B cell (primary cell): Measurements from ENCODE around the gene CCDC8. TPM values are rescaled to one million over a fixed set of nuclear protein-coding genes. Genes with fewer than 3 reads are reported as not detected.

Experiments
- ATAC-seq: fragments of 200-7000 bp; cut with Tn5 transposase; one replicate; pipeline ENCODE4 v1.10.0; 2021; ENCODE audit warnings: low read depth, mild to moderate bottlenecking, moderate number of reproducible peaks, moderate library complexity
- CTCF ChIA-PET: fragments of 350-600 bp; sonication (Branson Sonifier 250); formaldehyde crosslinking; loops from one replicate; lab custom pipeline; 2021; ENCODE audit warnings: antibody characterized with exemption, inconsistent platforms; lab: Charles Lee
- POLR2A ChIA-PET: fragments of 350-600 bp; sonication (Branson Sonifier 250); formaldehyde crosslinking; loops from one replicate; lab custom pipeline; 2021; ENCODE audit warnings: antibody characterized with exemption; lab: Charles Lee
- DNase-seq: peaks from one replicate; pipeline ENCODE4 v3.0.0; 2013
- H2AFZ ChIP-seq: 2 replicates; pipeline ENCODE4 v1.6.1; 2012; ENCODE audit warnings: mild to moderate bottlenecking, low read depth, low read length; ENCODE audit not compliant: insufficient read depth, poor library complexity, severe bottlenecking
- H3K27ac ChIP-seq, 2 donors: 1 replicate in 1 of 2; 2 replicates in 1 of 2; pipeline ENCODE4 v1.5.1; 2012 to 2013; ENCODE audit warnings: low read length in 2 of 2, mild to moderate bottlenecking in 2 of 2, moderate library complexity in 1 of 2
- H3K27me3 ChIP-seq, 4 experiments: fragments of 200-600 bp in 1 of 4; sonication (generic) in 1 of 4; replicated peaks in 1 of 4; 1 replicate in 2 of 4; 2 replicates in 2 of 4; pipeline versions ENCODE4 v1.6.1 to v1.7.0; 2013 to 2016; ENCODE audit warnings: low read length in 3 of 4, mild to moderate bottlenecking in 2 of 4, mixed read lengths in 1 of 4, moderate library complexity in 1 of 4; ENCODE audit not compliant: insufficient read depth in 4 of 4, control insufficient read depth in 3 of 4; ENCODE audit errors: control extremely low read depth in 1 of 4
- H3K36me3 ChIP-seq, 2 experiments: replicated peaks in 1 of 2; 1 replicate in 1 of 2; 2 replicates in 1 of 2; pipeline versions ENCODE4 v1.6.1 to v1.7.1; 2013; ENCODE audit warnings: low read length in 1 of 2; ENCODE audit not compliant: insufficient read depth in 2 of 2, control insufficient read depth in 1 of 2; ENCODE audit errors: control extremely low read depth in 1 of 2, extremely low read depth in 1 of 2
- H3K4me1 ChIP-seq, 2 donors: fragments of 200-600 bp in 1 of 2; sonication (generic) in 1 of 2; 1 replicate in 1 of 2; 2 replicates in 1 of 2; pipeline versions ENCODE4 v1.5.1 to v1.6.1; 2013 to 2017; ENCODE audit warnings: low read length in 2 of 2; ENCODE audit not compliant: control insufficient read depth in 2 of 2, insufficient read depth in 2 of 2
- H3K4me2 ChIP-seq: replicated peaks from 2 replicates; pipeline ENCODE3; 2012; ENCODE audit warnings: mild to moderate bottlenecking, low read depth, low read length; ENCODE audit not compliant: poor library complexity, severe bottlenecking
- H3K4me3 ChIP-seq, 5 experiments: fragments of 200-600 bp in 1 of 5; sonication (generic) in 1 of 5; 1 replicate in 3 of 5; 2 replicates in 2 of 5; pipeline versions ENCODE4 v1.5.1 to v1.7.0; 2011 to 2016; ENCODE audit warnings: low read length in 4 of 5, mild to moderate bottlenecking in 4 of 5, low read depth in 2 of 5, control low read depth in 1 of 5, moderate library complexity in 1 of 5; ENCODE audit not compliant: insufficient read depth in 1 of 5; ENCODE audit errors: control extremely low read depth in 1 of 5, extremely low read depth in 1 of 5
- H3K79me2 ChIP-seq: fragments of 200-600 bp; sonication (generic); one replicate; pipeline ENCODE4 v1.6.0; 2016; ENCODE audit warnings: low read length; ENCODE audit not compliant: control insufficient read depth, insufficient read depth
- H3K9ac ChIP-seq: fragments of 200-600 bp; sonication (generic); 2 replicates; pipeline ENCODE4 v1.6.1; 2017; ENCODE audit warnings: mild to moderate bottlenecking, low read length, moderate library complexity
- H3K9me3 ChIP-seq, 3 donors: one replicate each; pipeline versions ENCODE4 v1.6.1 to v1.7.1; 2013; ENCODE audit warnings: low read length in 2 of 3; ENCODE audit not compliant: control insufficient read depth in 2 of 3, insufficient read depth in 1 of 3; ENCODE audit errors: control extremely low read depth in 1 of 3
- H4K20me1 ChIP-seq: 2 replicates; pipeline ENCODE4 v1.6.0; 2012; ENCODE audit warnings: mild to moderate bottlenecking, low read length; ENCODE audit not compliant: insufficient read depth, control insufficient read depth, poor library complexity, severe bottlenecking
- H3K27ac Mint-ChIP-seq: one replicate; pipeline ENCODE4 v1.8.0; 2021; ENCODE audit warnings: mixed read lengths
- H3K27me3 Mint-ChIP-seq: one replicate; pipeline ENCODE4 v1.8.0; 2021; ENCODE audit warnings: mixed read lengths
- H3K4me1 Mint-ChIP-seq: one replicate; pipeline ENCODE4 v1.8.0; 2021; ENCODE audit warnings: mixed read lengths
- H3K4me3 Mint-ChIP-seq: one replicate; pipeline ENCODE4 v1.8.0; 2021; ENCODE audit warnings: mixed read lengths
- H3K9me3 Mint-ChIP-seq: one replicate; pipeline ENCODE4 v1.8.0; 2022; ENCODE audit warnings: mixed read lengths; ENCODE audit not compliant: insufficient read depth
- EZH2 ChIP-seq: IDR thresholded peaks from 2 replicates; pipeline ENCODE4 v1.6.1; 2012; ENCODE audit warnings: borderline replicate concordance, low read depth, mild to moderate bottlenecking, moderate library complexity, low read length; ENCODE audit not compliant: insufficient read depth, poor library complexity, severe bottlenecking
- WGBS: methylation state at CpG from one replicate; pipeline ENCODE4 v1.1.5; 2013; ENCODE audit warnings: missing lambda C conversion rate; ENCODE audit not compliant: insufficient coverage; 5-methylcytosine and 5-hydroxymethylcytosine counted together
- intact Hi-C: fragments of 100-400 bp; cut with micrococcal nuclease; formaldehyde crosslinking; loops from one replicate; pipeline ENCODE4 v1.10.0; 2022
- polyA plus RNA-seq: library from polyadenylated mRNA; depleted of rRNA; stranded (reverse); fragments of >200 nt; gene quantifications from 2 replicates; pipeline ENCODE4 v1.2.3, GENCODE V29; 2012
- total RNA-seq, 2 donors: library from RNA; stranded (reverse); fragments of 120-200 nt in 1 of 2; gene quantifications; 1 replicate in 1 of 2; 2 replicates in 1 of 2; pipeline versions ENCODE4 v1.2.3 to v1.2.4, GENCODE V29; 2013 to 2022
- TF ChIP-seq, protein P1 (sequence below): fragments of 200-600 bp; IDR thresholded peaks from one replicate; pipeline ENCODE4 v1.8.0; 2022; ENCODE audit warnings: antibody characterized with exemption, mild to moderate bottlenecking

Gene CCDC8
- total and polyA plus RNA-seq, 2 donors (not counting 1 experiment from before 2014, with no cell fraction given), result not detected

DNA sequence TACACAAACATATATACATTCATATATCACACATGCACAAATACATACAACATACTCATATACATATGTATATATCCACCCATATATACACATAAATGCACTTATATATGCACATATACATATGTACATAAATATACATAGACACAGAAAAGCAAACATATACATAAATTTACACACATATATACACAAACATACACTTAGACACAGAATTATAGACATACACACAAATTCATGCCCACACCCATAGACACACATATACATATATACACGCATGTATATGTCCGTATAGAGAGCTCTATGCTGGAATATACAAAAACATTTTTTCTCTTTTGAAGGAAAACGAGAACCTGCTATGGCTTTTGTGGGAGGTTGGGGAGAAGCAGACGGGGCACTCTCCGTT lies 37.4 kb upstream of the CCDC8 start:
- Histone ChIP-seq H3K36me3 (no peaks in the 10 kb centered on the region), H4K20me1 (no peaks in the 10 kb centered on the region), H3K27ac (no peak overlapping the region), H3K4me1 (no peaks in the 10 kb centered on the region), H2AFZ (no peak overlapping the region), H3K27me3 (peaks cover 0 to 11% (median 0%) of the 10 kb centered on the region in 4 experiments), H3K9ac (no peak overlapping the region), H3K4me2 (no peak overlapping the region), H3K9me3 (peaks cover 0 to 10% (median 4%) of the 10 kb centered on the region in 3 donors), H3K79me2 (no peaks in the 10 kb centered on the region), H3K4me3 (no peak overlapping the region)
- no peaks in the 10 kb centered on the region for H3K4me1 Mint-ChIP-seq
- no peak overlapping the region for H3K4me3 Mint-ChIP-seq
- peaks cover 25% of the 10 kb centered on the region for H3K27me3 Mint-ChIP-seq
- TF ChIP-seq, protein P1, sequence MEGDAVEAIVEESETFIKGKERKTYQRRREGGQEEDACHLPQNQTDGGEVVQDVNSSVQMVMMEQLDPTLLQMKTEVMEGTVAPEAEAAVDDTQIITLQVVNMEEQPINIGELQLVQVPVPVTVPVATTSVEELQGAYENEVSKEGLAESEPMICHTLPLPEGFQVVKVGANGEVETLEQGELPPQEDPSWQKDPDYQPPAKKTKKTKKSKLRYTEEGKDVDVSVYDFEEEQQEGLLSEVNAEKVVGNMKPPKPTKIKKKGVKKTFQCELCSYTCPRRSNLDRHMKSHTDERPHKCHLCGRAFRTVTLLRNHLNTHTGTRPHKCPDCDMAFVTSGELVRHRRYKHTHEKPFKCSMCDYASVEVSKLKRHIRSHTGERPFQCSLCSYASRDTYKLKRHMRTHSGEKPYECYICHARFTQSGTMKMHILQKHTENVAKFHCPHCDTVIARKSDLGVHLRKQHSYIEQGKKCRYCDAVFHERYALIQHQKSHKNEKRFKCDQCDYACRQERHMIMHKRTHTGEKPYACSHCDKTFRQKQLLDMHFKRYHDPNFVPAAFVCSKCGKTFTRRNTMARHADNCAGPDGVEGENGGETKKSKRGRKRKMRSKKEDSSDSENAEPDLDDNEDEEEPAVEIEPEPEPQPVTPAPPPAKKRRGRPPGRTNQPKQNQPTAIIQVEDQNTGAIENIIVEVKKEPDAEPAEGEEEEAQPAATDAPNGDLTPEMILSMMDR, result no peak
- no peak for TF ChIP-seq EZH2
- intact Hi-C loops, result no loop called here
- peaks cover 7% of the 10 kb centered on the region for H3K9me3 Mint-ChIP-seq
- ChIA-PET CTCF (no interaction called here), POLR2A (no interaction called here)
- no peak overlapping the region for H3K27ac Mint-ChIP-seq
- DNase-seq, result no peak
- WGBS, result no CpG with 5 or more reads among the region's 5 CpGs
- ATAC-seq, result no peak

- no peak for TF ChIP-seq EZH2
- TF ChIP-seq, protein P1, result no peak
- CTCF ChIA-PET, result interaction anchor here (1.8 kb wide), 1 partner anchor 38 kb away, joined by 4 read pairs; no protein-coding TSS in a partner anchor
Measured at GRCh38 chr19:46449228-46449627, 35.9 kb upstream of the CCDC8 start.

More at GRCh38 chr19:46449228-46449627, 35.9 kb upstream of the CCDC8 start:
- Histone ChIP-seq H3K79me2 (no peaks in the 10 kb centered on the region), H3K4me3 (no peak overlapping the region), H3K4me2 (no peak overlapping the region), H3K9ac (no peak overlapping the region), H3K36me3 (no peaks in the 10 kb centered on the region), H3K27me3 (peaks cover 0 to 7% (median 0%) of the 10 kb centered on the region in 4 experiments), H3K27ac (no peak overlapping the region), H2AFZ (no peak overlapping the region), H3K4me1 (no peaks in the 10 kb centered on the region), H4K20me1 (no peaks in the 10 kb centered on the region), H3K9me3 (peaks cover 0 to 6% (median 4%) of the 10 kb centered on the region in 3 donors)
- peaks cover 28% of the 10 kb centered on the region for H3K27me3 Mint-ChIP-seq
- H3K9me3 Mint-ChIP-seq, result peaks cover 7% of the 10 kb centered on the region
- no peaks in the 10 kb centered on the region for H3K4me1 Mint-ChIP-seq
- WGBS, result 63% methylated on average over 5 of the region's 7 CpGs
- no peak overlapping the region for H3K27ac Mint-ChIP-seq
- POLR2A ChIA-PET, result no interaction called here
- ATAC-seq, result no peak
- intact Hi-C loops, result no loop called here
- H3K4me3 Mint-ChIP-seq, result no peak overlapping the region
- no peak for DNase-seq
